ENCODE results near the gene CCDC8. TPM values are rescaled to one million over a fixed set of nuclear protein-coding genes. Genes with fewer than 3 reads are reported as not detected.

CCDC8 gene
- total and polyA plus RNA-seq, 8 donors: 0.29 to 22.9 (median 2.6) TPM; not detected in 2

DNA sequence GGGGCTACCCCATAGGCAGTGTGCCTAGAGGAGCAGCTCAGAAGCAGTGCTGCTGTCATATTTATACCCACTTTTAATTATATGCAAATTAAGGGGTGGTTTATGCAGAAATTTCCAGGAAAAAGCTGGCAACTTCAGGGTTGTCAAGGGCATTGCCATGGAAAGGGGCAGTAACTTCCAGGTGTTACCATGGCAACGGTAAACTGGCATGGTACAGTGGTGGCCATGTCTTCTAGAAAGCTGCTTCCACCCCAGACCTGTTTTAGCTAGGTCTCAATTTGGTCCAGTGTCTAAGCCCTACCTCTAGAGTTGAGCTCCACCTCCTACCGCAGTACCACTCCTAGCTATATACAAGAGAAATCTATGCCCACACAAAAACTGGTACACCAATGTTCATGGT lies 46.7 kb upstream of the CCDC8 start:
- intact Hi-C loops (cut with DNase I; ENCODE audit: low total_unique reads): no loop called here
- TF ChIP-seq EP300 (IDR thresholded peaks at IDR 0.05) (no peak), POLR2AphosphoS5 (IDR thresholded peaks at IDR 0.05) (no peak)
- TF ChIP-seq, protein P1, sequence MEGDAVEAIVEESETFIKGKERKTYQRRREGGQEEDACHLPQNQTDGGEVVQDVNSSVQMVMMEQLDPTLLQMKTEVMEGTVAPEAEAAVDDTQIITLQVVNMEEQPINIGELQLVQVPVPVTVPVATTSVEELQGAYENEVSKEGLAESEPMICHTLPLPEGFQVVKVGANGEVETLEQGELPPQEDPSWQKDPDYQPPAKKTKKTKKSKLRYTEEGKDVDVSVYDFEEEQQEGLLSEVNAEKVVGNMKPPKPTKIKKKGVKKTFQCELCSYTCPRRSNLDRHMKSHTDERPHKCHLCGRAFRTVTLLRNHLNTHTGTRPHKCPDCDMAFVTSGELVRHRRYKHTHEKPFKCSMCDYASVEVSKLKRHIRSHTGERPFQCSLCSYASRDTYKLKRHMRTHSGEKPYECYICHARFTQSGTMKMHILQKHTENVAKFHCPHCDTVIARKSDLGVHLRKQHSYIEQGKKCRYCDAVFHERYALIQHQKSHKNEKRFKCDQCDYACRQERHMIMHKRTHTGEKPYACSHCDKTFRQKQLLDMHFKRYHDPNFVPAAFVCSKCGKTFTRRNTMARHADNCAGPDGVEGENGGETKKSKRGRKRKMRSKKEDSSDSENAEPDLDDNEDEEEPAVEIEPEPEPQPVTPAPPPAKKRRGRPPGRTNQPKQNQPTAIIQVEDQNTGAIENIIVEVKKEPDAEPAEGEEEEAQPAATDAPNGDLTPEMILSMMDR (IDR thresholded peaks at IDR 0.05): no peak
- no peaks in the 10 kb centered on the region for H3K9me3 ChIP-seq
- H3K27ac ChIP-seq: no peak overlapping the region
- H3K4me1 ChIP-seq: peaks cover 0 to 4% (median 0%) of the 10 kb centered on the region in 4 donors
- H3K36me3 ChIP-seq: no peaks in the 10 kb centered on the region
- 66 to 93% (median 70%) methylated on average over 2 of the region's 2 CpGs for WGBS, 5 donors
- no peak overlapping the region for H3K4me3 ChIP-seq
- DNase-seq: no peak
- H3K27me3 ChIP-seq: peaks cover 0 to 28% (median 6%) of the 10 kb centered on the region in 3 donors

GRCh38 chr19:46456930-46457329 lies 43.6 kb upstream of the CCDC8 start:
- H3K27me3 ChIP-seq: peaks cover 0 to 28% (median 6%) of the 10 kb centered on the region in 3 donors
- no peak overlapping the region for H3K4me3 ChIP-seq
- H3K36me3 ChIP-seq: no peaks in the 10 kb centered on the region
- peaks cover 0 to 4% (median 0%) of the 10 kb centered on the region in 4 donors for H3K4me1 ChIP-seq
- intact Hi-C loops (cut with DNase I; ENCODE audit: low total_unique reads): no loop called here
- no peaks in the 10 kb centered on the region for H3K9me3 ChIP-seq
- H3K27ac ChIP-seq: no peak overlapping the region
- DNase-seq: no peak
- TF ChIP-seq, protein P1 (IDR thresholded peaks at IDR 0.05): no peak
- TF ChIP-seq EP300 (IDR thresholded peaks at IDR 0.05) (no peak), POLR2A (IDR thresholded peaks at IDR 0.05) (no peak), POLR2AphosphoS5 (IDR thresholded peaks at IDR 0.05) (no peak)
- WGBS, 5 donors: 86 to 94% (median 91%) methylated on average over 5 of the region's 5 CpGs

GRCh38 chr19:46454244-46454643 lies 40.9 kb upstream of the CCDC8 start:
- TF ChIP-seq POLR2A (IDR thresholded peaks at IDR 0.05) (no peak), POLR2AphosphoS5 (IDR thresholded peaks at IDR 0.05) (no peak), EP300 (IDR thresholded peaks at IDR 0.05) (no peak)
- TF ChIP-seq, protein P1 (IDR thresholded peaks at IDR 0.05): no peak
- Histone ChIP-seq H3K4me3 (no peak overlapping the region), H3K27ac (no peak overlapping the region), H3K9me3 (no peaks in the 10 kb centered on the region), H3K36me3 (no peaks in the 10 kb centered on the region), H3K4me1 (peaks cover 0 to 4% (median 0%) of the 10 kb centered on the region in 4 donors), H3K27me3 (peaks cover 0 to 11% (median 6%) of the 10 kb centered on the region in 3 donors)
- intact Hi-C loops (cut with DNase I; ENCODE audit: low total_unique reads): no loop called here
- WGBS, 5 donors: 28 to 62% (median 53%) methylated on average over 3 of the region's 3 CpGs
- DNase-seq: no peak

- TF ChIP-seq POLR2AphosphoS5 (IDR thresholded peaks at IDR 0.05): no peak
- TF ChIP-seq, protein P1 (IDR thresholded peaks at IDR 0.05): no peak
- DNase-seq: peak in 1 of 2 donors; percentile 24
- H3K4me3 ChIP-seq: no peak overlapping the region
- H3K27ac ChIP-seq: no peak overlapping the region
- WGBS, 5 donors: 48 to 66% (median 57%) methylated on average over 6 of the region's 6 CpGs
- H3K27me3 ChIP-seq: peaks cover 0 to 11% (median 6%) of the 10 kb centered on the region in 3 donors
- H3K9me3 ChIP-seq: no peaks in the 10 kb centered on the region
- peaks cover 0 to 4% (median 0%) of the 10 kb centered on the region in 4 donors for H3K4me1 ChIP-seq
- intact Hi-C loops (cut with DNase I; ENCODE audit: low total_unique reads): no loop called here
- H3K36me3 ChIP-seq: no peaks in the 10 kb centered on the region
Measured at GRCh38 chr19:46453661-46454060, 40.3 kb upstream of the CCDC8 start.
